ENCODE results near the gene NFKBIE.

The NFKBIE gene

GRCh38 chr6:44216677-44217331, 48.5 kb downstream of the NFKBIE start, which contains the start of gene MYMX:
Gene MYMX, plus strand, starts transcription at chr6:44216926. Its CDS starts 546 bp downstream, at chr6:44217472.
- no peak within 1 kb of the TSS for H3K4me3 ChIP-seq (ENCODE audit: low read depth, low read length)
- no peaks in the 10 kb centered on the region for H3K79me2 ChIP-seq (ENCODE audit: control insufficient read depth, insufficient read depth, low read length, unreplicated experiment)
- no peaks in the 10 kb centered on the region for H3K27me3 ChIP-seq (ENCODE audit: insufficient read depth, low read length)
- no peak within 1 kb of the TSS for H2AFZ ChIP-seq (ENCODE audit: low read length, unreplicated experiment)
- H3K27ac ChIP-seq (ENCODE audit: low read depth, low read length): no peak within 1 kb of the TSS
- H3K36me3 ChIP-seq (ENCODE audit: insufficient read depth, low read length): no peaks in the 10 kb centered on the region
- H3K4me1 ChIP-seq (ENCODE audit: control insufficient read depth, insufficient read depth, low read length, unreplicated experiment): peaks cover 28% of the 10 kb centered on the region

- Histone ChIP-seq H3K36me3 (ENCODE audit: insufficient read depth, low read length) (no peaks in the 10 kb centered on the region), H3K27me3 (ENCODE audit: insufficient read depth, low read length) (no peaks in the 10 kb centered on the region), H3K4me1 (ENCODE audit: control insufficient read depth, insufficient read depth, low read length, unreplicated experiment) (peaks cover 19% of the 10 kb centered on the region), H3K79me2 (ENCODE audit: control insufficient read depth, insufficient read depth, low read length, unreplicated experiment) (no peaks in the 10 kb centered on the region), H3K27ac (ENCODE audit: low read depth, low read length) (no peak overlapping the region), H2AFZ (ENCODE audit: low read length, unreplicated experiment) (no peak overlapping the region), H3K4me3 (ENCODE audit: low read depth, low read length) (no peak overlapping the region)
These were observed 51.0 kb downstream of the NFKBIE start for GRCh38 chr6:44214307-44214706.

- Histone ChIP-seq H3K4me3 (ENCODE audit: low read depth, low read length) (no peak overlapping the region), H3K36me3 (ENCODE audit: insufficient read depth, low read length) (no peaks in the 10 kb centered on the region), H3K27ac (ENCODE audit: low read depth, low read length) (no peak overlapping the region), H3K79me2 (ENCODE audit: control insufficient read depth, insufficient read depth, low read length, unreplicated experiment) (no peaks in the 10 kb centered on the region), H3K4me1 (ENCODE audit: control insufficient read depth, insufficient read depth, low read length, unreplicated experiment) (no peaks in the 10 kb centered on the region), H2AFZ (ENCODE audit: low read length, unreplicated experiment) (no peak overlapping the region), H3K27me3 (ENCODE audit: insufficient read depth, low read length) (no peaks in the 10 kb centered on the region)
These were observed 54.1 kb downstream of the NFKBIE start for GRCh38 chr6:44211284-44211683.

Data from ACC112 (cell line).